Gastrocnemius medialis (tissue), 4 donors: ENCODE results near the gene KLF7. TPM values are rescaled to one million over a fixed set of nuclear protein-coding genes. Genes with fewer than 3 reads are reported as not detected.

Experiments used
- ATAC-seq, 2 donors: fragments of 150-250 bp; one replicate each; pipeline ENCODE4 v1.9.1; 2016
- DNase-seq, 2 donors: peaks; one replicate each; pipeline ENCODE4 v3.0.0-alpha.2; 2019
- H3K27ac ChIP-seq, 4 donors: fragments of 200-600 bp; sonication (generic); 1 replicate in 1 of 4; 2 replicates in 3 of 4; pipeline ENCODE4 v1.5.1; 2016 to 2018; ENCODE audit warnings: mild to moderate bottlenecking in 2 of 4, moderate library complexity in 1 of 4
- H3K27me3 ChIP-seq, 3 donors: fragments of 200-600 bp; sonication (generic) in 2 of 3; 1 replicate in 1 of 3; 2 replicates in 2 of 3; pipeline versions ENCODE4 v1.5.1 to v1.6.0; 2016 to 2019; ENCODE audit warnings: mild to moderate bottlenecking in 1 of 3, moderate library complexity in 1 of 3
- H3K36me3 ChIP-seq, 2 donors: fragments of 200-600 bp; sonication (generic) in 1 of 2; one replicate each; pipeline ENCODE4 v1.5.1; 2017 to 2018
- H3K4me1 ChIP-seq, 2 donors: fragments of 200-600 bp; sonication (generic) in 1 of 2; one replicate each; pipeline ENCODE4 v1.5.1; 2016 to 2017; ENCODE audit warnings: mild to moderate bottlenecking in 2 of 2
- H3K4me3 ChIP-seq, 4 donors: fragments of 200-600 bp; sonication (generic) in 3 of 4; 1 replicate in 1 of 4; 2 replicates in 3 of 4; pipeline ENCODE4 v1.5.1; 2016 to 2019; ENCODE audit warnings: mild to moderate bottlenecking in 2 of 4
- H3K9me3 ChIP-seq, 3 donors: fragments of 200-600 bp; sonication (generic) in 2 of 3; 1 replicate in 1 of 3; 2 replicates in 2 of 3; pipeline ENCODE4 v1.5.1; 2016 to 2019
- CTCF ChIP-seq, 5 experiments: fragments of 450-650 bp in 3 of 5; fragments of 200-600 bp in 2 of 5; sonication (generic) in 2 of 5; IDR thresholded peaks in 4 of 5; conservative IDR thresholded peaks in 1 of 5; 1 replicate in 4 of 5; 2 replicates in 1 of 5; pipeline ENCODE4 v1.5.1; 2016 to 2019; ENCODE audit warnings: antibody characterized with exemption in 5 of 5, mild to moderate bottlenecking in 3 of 5, moderate library complexity in 3 of 5
- POLR2A ChIP-seq, 2 donors: fragments of 450-650 bp; IDR thresholded peaks; one replicate each; pipeline ENCODE4 v1.6.1; 2017; ENCODE audit warnings: antibody characterized with exemption in 2 of 2, mild to moderate bottlenecking in 2 of 2, moderate library complexity in 2 of 2
- in situ Hi-C, 4 donors: fragments of 200-750 bp; cut with MboI; loops; one replicate each; pipeline versions ENCODE4 v1.15.0 to v1.8.0; 2017; ENCODE audit warnings: low sequenced_read_pairs in 4 of 4
- intact Hi-C: fragments of 100-400 bp; cut with DNase I; formaldehyde crosslinking; loops from one replicate; pipeline ENCODE4 v1.15.1; 2023; ENCODE audit warnings: low total_unique reads
- total RNA-seq, 4 donors: library from RNA; depleted of rRNA; stranded (reverse); fragments of >200 nt; gene quantifications; one replicate each; pipeline versions ENCODE4 v1.1.0 to v1.2.3, GENCODE V29; 2016

Gene KLF7
- total RNA-seq, 4 donors from 2014 or later = 6.8 to 12.0 (median 7.6) TPM

- no peak for TF ChIP-seq CTCF (IDR thresholded peaks at IDR 0.05 in 4 of 5, conservative IDR thresholded peaks at IDR 0.05 in 1 of 5)
- no peak for TF ChIP-seq POLR2A (IDR thresholded peaks at IDR 0.05)
- no peak overlapping the region for H3K4me3 ChIP-seq
- no peak for DNase-seq
- ATAC-seq = no peak
- intact Hi-C loops = no loop called here
- H3K27me3 ChIP-seq = no peaks in the 10 kb centered on the region
- peak overlapping the region; percentile 59 to 80 (median 66) for H3K27ac ChIP-seq
- no peaks in the 10 kb centered on the region for H3K9me3 ChIP-seq
- H3K4me1 ChIP-seq = peaks cover 47 to 70% of the 10 kb centered on the region in 2 donors
- no peaks in the 10 kb centered on the region for H3K36me3 ChIP-seq
- in situ Hi-C loops = no loop called here
Observed at GRCh38 chr2:207154556-207155510, 10.9 kb downstream of the KLF7 start.

GRCh38 chr2:207153266-207153975 is 12.3 kb downstream of the KLF7 start:
- DNase-seq = no peak
- ATAC-seq = no peak
- Histone ChIP-seq H3K27ac (peak overlapping the region; percentile 50 to 80 (median 66)), H3K4me3 (no peak overlapping the region), H3K9me3 (no peaks in the 10 kb centered on the region), H3K4me1 (peaks cover 44 to 76% of the 10 kb centered on the region in 2 donors), H3K36me3 (no peaks in the 10 kb centered on the region), H3K27me3 (no peaks in the 10 kb centered on the region)
- intact Hi-C loops (no loop called here), in situ Hi-C loops (no loop called here)
- TF ChIP-seq CTCF (IDR thresholded peaks at IDR 0.05 in 4 of 5, conservative IDR thresholded peaks at IDR 0.05 in 1 of 5) = no peak
- TF ChIP-seq POLR2A (IDR thresholded peaks at IDR 0.05) = no peak

- ATAC-seq (no peak), DNase-seq (no peak)
- TF ChIP-seq POLR2A (IDR thresholded peaks at IDR 0.05) = no peak
- TF ChIP-seq CTCF (IDR thresholded peaks at IDR 0.05 in 4 of 5, conservative IDR thresholded peaks at IDR 0.05 in 1 of 5) = no peak
- H3K4me3 ChIP-seq = no peak overlapping the region
- H3K4me1 ChIP-seq = peaks cover 43 to 77% of the 10 kb centered on the region in 2 donors
- H3K36me3 ChIP-seq = no peaks in the 10 kb centered on the region
- H3K9me3 ChIP-seq = no peaks in the 10 kb centered on the region
- in situ Hi-C loops = no loop called here
- intact Hi-C loops = no loop called here
- H3K27me3 ChIP-seq = no peaks in the 10 kb centered on the region
- peak overlapping the region; percentile 43 to 80 (median 66) for H3K27ac ChIP-seq
Observed at GRCh38 chr2:207151048-207151447, 14.7 kb downstream of the KLF7 start.

- Histone ChIP-seq H3K27ac (peak overlapping the region; percentile 5 to 80 (median 43)), H3K36me3 (no peaks in the 10 kb centered on the region), H3K4me3 (no peak overlapping the region), H3K4me1 (peaks cover 48 to 81% of the 10 kb centered on the region in 2 donors), H3K9me3 (no peaks in the 10 kb centered on the region), H3K27me3 (no peaks in the 10 kb centered on the region)
- no peak for ATAC-seq
- TF ChIP-seq CTCF (IDR thresholded peaks at IDR 0.05 in 4 of 5, conservative IDR thresholded peaks at IDR 0.05 in 1 of 5) (no peak), POLR2A (IDR thresholded peaks at IDR 0.05) (no peak)
- in situ Hi-C loops (no loop called here), intact Hi-C loops (no loop called here)
- DNase-seq = no peak
Observed at GRCh38 chr2:207150284-207150683, 15.5 kb downstream of the KLF7 start.
